BJ (cell line): ENCODE measurements around the gene CHKA. TPM values are rescaled to one million over a fixed set of nuclear protein-coding genes. Genes with fewer than 3 reads are reported as not detected.

Experiments
- CTCF ChIA-PET: fragments of 350-600 bp; formaldehyde crosslinking; extraction: SDS; loops from one replicate; lab custom pipeline; 2021; ENCODE audit warnings: antibody characterized with exemption, inconsistent platforms; lab: Yijun Ruan, JAX
- POLR2A ChIA-PET: fragments of 300-600 bp; sonication (Branson Sonifier 250); formaldehyde crosslinking; extraction: SDS; loops from one replicate; lab custom pipeline; 2021; ENCODE audit warnings: antibody characterized with exemption; lab: Charles Lee
- DNase-seq: peaks from one replicate; pipeline ENCODE4 v3.0.0-alpha.2; 2011; ENCODE audit warnings: low read depth
- H3K27me3 ChIP-seq: 2 replicates; pipeline ENCODE4 v1.6.0; 2011; ENCODE audit warnings: low read length; ENCODE audit not compliant: control insufficient read depth, insufficient read depth
- H3K36me3 ChIP-seq: 2 replicates; pipeline ENCODE4 v1.5.1; 2011; ENCODE audit warnings: low read length; ENCODE audit not compliant: control insufficient read depth, insufficient read depth
- H3K4me3 ChIP-seq: 2 replicates; pipeline ENCODE4 v1.5.1; 2011; ENCODE audit warnings: low read depth, mild to moderate bottlenecking, control low read depth, low read length
- CTCF ChIP-seq: IDR thresholded peaks from 2 replicates; pipeline ENCODE4 v1.5.1; 2011; ENCODE audit warnings: low read depth, mild to moderate bottlenecking, control low read depth, inconsistent platforms, low read length, moderate library complexity; ENCODE audit not compliant: insufficient read depth
- polyA plus RNA-seq: library from polyadenylated mRNA; depleted of rRNA; stranded (reverse); fragments of >200 nt; gene quantifications from 2 replicates; pipeline ENCODE4 v1.2.3, GENCODE V29; 2011

Gene CHKA
- polyA plus RNA-seq, 1 experiment, result 5.9 TPM

- H3K36me3 ChIP-seq, result no peaks in the 10 kb centered on the region
- H3K27me3 ChIP-seq, result no peaks in the 10 kb centered on the region
- POLR2A ChIA-PET, result no interaction called here
- H3K4me3 ChIP-seq, result no peak overlapping the region
- no peak for TF ChIP-seq CTCF
- CTCF ChIA-PET, result no interaction called here
- DNase-seq, result no peak
Observed at GRCh38 chr11:68140496-68141245, 19.5 kb upstream of the CHKA start.

DNA sequence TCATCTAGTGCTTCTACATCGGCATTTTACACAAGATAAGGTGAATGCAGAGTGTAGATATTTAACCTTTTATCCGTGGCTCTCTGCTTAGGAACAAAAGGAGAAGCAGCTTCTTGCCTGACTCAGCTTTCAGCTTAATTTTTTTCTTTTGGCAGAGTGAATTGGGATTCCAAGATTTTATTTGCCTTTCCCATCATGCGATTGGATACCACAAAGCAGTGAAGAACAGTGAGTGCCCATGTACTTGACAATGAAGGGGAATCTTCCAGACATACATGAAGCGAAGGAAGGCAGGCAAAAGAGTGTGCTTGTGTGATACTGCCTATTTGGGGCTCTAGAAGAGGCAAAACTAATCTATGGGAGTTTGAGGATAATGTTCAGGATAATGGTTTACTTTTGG, 17.0 kb upstream of the CHKA start:
- ChIA-PET POLR2A (no interaction called here), CTCF (no interaction called here)
- Histone ChIP-seq H3K27me3 (no peaks in the 10 kb centered on the region), H3K4me3 (no peak overlapping the region; the same call in 1 of the 2 replicates), H3K36me3 (no peaks in the 10 kb centered on the region)
- no peak for DNase-seq
- no peak for TF ChIP-seq CTCF

DNA sequence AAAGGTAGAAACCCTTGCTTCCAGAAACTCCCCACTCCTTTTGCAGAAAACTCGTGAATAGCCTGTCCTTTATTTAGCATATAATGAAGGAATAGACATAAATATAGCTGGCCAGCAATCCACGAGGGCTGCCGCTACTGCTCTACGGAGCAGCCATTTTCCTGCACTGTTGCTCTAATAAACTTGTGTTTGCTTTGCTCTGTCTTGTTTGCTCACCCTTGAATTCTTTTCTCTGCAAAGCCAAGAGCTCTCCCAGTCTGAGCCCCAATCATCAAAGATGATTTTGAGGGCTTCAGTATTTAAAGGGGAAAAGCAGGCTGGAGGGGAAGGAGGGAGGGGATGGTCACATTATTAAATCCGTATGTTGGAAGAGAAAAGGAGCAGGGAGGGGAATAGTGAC, 16.6 kb upstream of the CHKA start:
- CTCF ChIA-PET, result no interaction called here
- no peak for DNase-seq
- H3K4me3 ChIP-seq, result no peak overlapping the region; the same call in 1 of the 2 replicates
- no peak for TF ChIP-seq CTCF
- no peaks in the 10 kb centered on the region for H3K36me3 ChIP-seq
- POLR2A ChIA-PET, result no interaction called here
- no peaks in the 10 kb centered on the region for H3K27me3 ChIP-seq

GRCh38 chr11:68136866-68137265, 15.7 kb upstream of the CHKA start:
- DNase-seq, result no peak
- H3K4me3 ChIP-seq, result no peak overlapping the region
- POLR2A ChIA-PET, result no interaction called here
- no peak for TF ChIP-seq CTCF
- CTCF ChIA-PET, result no interaction called here
- no peaks in the 10 kb centered on the region for H3K36me3 ChIP-seq
- no peaks in the 10 kb centered on the region for H3K27me3 ChIP-seq

GRCh38 chr11:68135161-68135560, 14.0 kb upstream of the CHKA start:
- ChIA-PET POLR2A (no interaction called here), CTCF (no interaction called here)
- H3K36me3 ChIP-seq, result no peaks in the 10 kb centered on the region
- no peaks in the 10 kb centered on the region for H3K27me3 ChIP-seq
- no peak for DNase-seq
- H3K4me3 ChIP-seq, result no peak overlapping the region
- TF ChIP-seq CTCF, result no peak
